Tibial nerve (tissue), 4 donors: ENCODE results near the gene CEP164. TPM values are rescaled to one million over a fixed set of nuclear protein-coding genes. Genes with fewer than 3 reads are reported as not detected.

ENCODE experiments used
- DNase-seq, 2 donors: peaks; one replicate each; pipeline ENCODE4 v3.0.0-alpha.2; 2019; ENCODE audit warnings: low spot score in 2 of 2
- H3K27ac ChIP-seq, 4 donors: fragments of 200-600 bp; sonication (generic) in 3 of 4; one replicate each; pipeline ENCODE4 v1.5.1; 2017 to 2019; ENCODE audit warnings: mild to moderate bottlenecking in 1 of 4
- H3K27me3 ChIP-seq, 2 donors: fragments of 200-600 bp; sonication (generic) in 1 of 2; one replicate each; pipeline versions ENCODE4 v1.5.1 to v1.6.0; 2017 to 2019
- H3K36me3 ChIP-seq, 3 donors: fragments of 200-600 bp; sonication (generic); one replicate each; pipeline ENCODE4 v1.5.1; 2018 to 2019
- H3K4me1 ChIP-seq, 4 donors: fragments of 200-600 bp; sonication (generic) in 3 of 4; one replicate each; pipeline ENCODE4 v1.5.1; 2017 to 2019
- H3K4me3 ChIP-seq, 4 donors: fragments of 200-600 bp; sonication (generic) in 3 of 4; one replicate each; pipeline ENCODE4 v1.5.1; 2017 to 2019; ENCODE audit warnings: mild to moderate bottlenecking in 1 of 4, moderate library complexity in 1 of 4
- H3K9me3 ChIP-seq, 4 donors: fragments of 200-600 bp; sonication (generic) in 3 of 4; one replicate each; pipeline ENCODE4 v1.5.1; 2017 to 2019
- EP300 ChIP-seq, 2 donors: sonication (generic); formaldehyde crosslinking; IDR thresholded peaks; one replicate each; pipeline ENCODE4 v1.6.1; 2017; ENCODE audit warnings: antibody characterized with exemption in 2 of 2, mild to moderate bottlenecking in 1 of 2
- POLR2A ChIP-seq, 2 donors: fragments of 450-650 bp; IDR thresholded peaks; one replicate each; pipeline ENCODE4 v1.6.1; 2017; ENCODE audit warnings: antibody characterized with exemption in 2 of 2, mild to moderate bottlenecking in 2 of 2, moderate library complexity in 2 of 2
- WGBS, 2 donors: methylation state at CpG; one replicate each; pipeline ENCODE4 v1.1.5; 2018; 5-methylcytosine and 5-hydroxymethylcytosine counted together
- total RNA-seq, 4 donors: library from RNA; depleted of rRNA; stranded (reverse); fragments of >200 nt; gene quantifications; one replicate each; pipeline ENCODE4 v1.1.0, GENCODE V29; 2016
- TF ChIP-seq, protein P1 (sequence below), 5 experiments: fragments of 200-600 bp in 3 of 5; fragments of 450-650 bp in 2 of 5; sonication (generic) in 3 of 5; IDR thresholded peaks; one replicate each; pipeline ENCODE4 v1.5.1; 2016 to 2019; ENCODE audit warnings: antibody characterized with exemption in 5 of 5, mild to moderate bottlenecking in 3 of 5, moderate library complexity in 2 of 5

The CEP164 gene
- total RNA-seq, 4 donors from 2014 or later = 23.9 to 53.4 (median 39.4) TPM

GRCh38 chr11:117462864-117463247, 135.2 kb downstream of the CEP164 start:
- DNase-seq = no peak
- TF ChIP-seq, protein P1, sequence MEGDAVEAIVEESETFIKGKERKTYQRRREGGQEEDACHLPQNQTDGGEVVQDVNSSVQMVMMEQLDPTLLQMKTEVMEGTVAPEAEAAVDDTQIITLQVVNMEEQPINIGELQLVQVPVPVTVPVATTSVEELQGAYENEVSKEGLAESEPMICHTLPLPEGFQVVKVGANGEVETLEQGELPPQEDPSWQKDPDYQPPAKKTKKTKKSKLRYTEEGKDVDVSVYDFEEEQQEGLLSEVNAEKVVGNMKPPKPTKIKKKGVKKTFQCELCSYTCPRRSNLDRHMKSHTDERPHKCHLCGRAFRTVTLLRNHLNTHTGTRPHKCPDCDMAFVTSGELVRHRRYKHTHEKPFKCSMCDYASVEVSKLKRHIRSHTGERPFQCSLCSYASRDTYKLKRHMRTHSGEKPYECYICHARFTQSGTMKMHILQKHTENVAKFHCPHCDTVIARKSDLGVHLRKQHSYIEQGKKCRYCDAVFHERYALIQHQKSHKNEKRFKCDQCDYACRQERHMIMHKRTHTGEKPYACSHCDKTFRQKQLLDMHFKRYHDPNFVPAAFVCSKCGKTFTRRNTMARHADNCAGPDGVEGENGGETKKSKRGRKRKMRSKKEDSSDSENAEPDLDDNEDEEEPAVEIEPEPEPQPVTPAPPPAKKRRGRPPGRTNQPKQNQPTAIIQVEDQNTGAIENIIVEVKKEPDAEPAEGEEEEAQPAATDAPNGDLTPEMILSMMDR (IDR thresholded peaks at IDR 0.05) = no peak
- no peak for TF ChIP-seq POLR2A (IDR thresholded peaks at IDR 0.05)
- TF ChIP-seq EP300 (IDR thresholded peaks at IDR 0.05) = no peak

More at GRCh38 chr11:117462864-117463247, 135.2 kb downstream of the CEP164 start:
- Histone ChIP-seq H3K4me3 (no peak overlapping the region), H3K9me3 (no peaks in the 10 kb centered on the region), H3K27ac (no peak overlapping the region), H3K4me1 (no peaks in the 10 kb centered on the region), H3K36me3 (no peaks in the 10 kb centered on the region), H3K27me3 (no peaks in the 10 kb centered on the region)
- 72 to 76% methylated on average over 8 of the region's 8 CpGs for WGBS, 2 donors

Other genes starting within 250 kb of the CEP164 start
- 10 to 100 TPM; 45.0 to 70.2 (median 48.8) TPM for gene SIK3, start 229.4 kb upstream of the CEP164 start, total RNA-seq
- 100 to 1,000 TPM in 3 of 4 donors, 10 to 100 TPM in 1; 96.9 to 125 (median 109) TPM for gene PAFAH1B2, start 183.6 kb upstream of the CEP164 start, total RNA-seq
- 100 to 1,000 TPM in 3 of 4 donors, 10 to 100 TPM in 1; 72.6 to 132 (median 125) TPM for gene SIDT2, start 149.1 kb upstream of the CEP164 start, total RNA-seq
- 1,000 to 10,000 TPM; 1,525 to 3,984 (median 2,307) TPM for gene TAGLN, start 128.5 kb upstream of the CEP164 start, total RNA-seq
- 10 to 100 TPM; 45.4 to 94.5 (median 71.6) TPM for gene PCSK7, start 95.8 kb upstream of the CEP164 start, total RNA-seq
- 10 to 100 TPM; 10.8 to 16.6 (median 12.8) TPM for gene RNF214, start 95.2 kb upstream of the CEP164 start, total RNA-seq
- 1 to 10 TPM; 4.3 to 9.4 (median 6.6) TPM for gene BACE1-AS, start 36.5 kb upstream of the CEP164 start, total RNA-seq
- 10 to 100 TPM; 23.2 to 35.1 (median 26.0) TPM for gene BACE1, start 11.6 kb upstream of the CEP164 start, total RNA-seq